Melanocyte of skin (primary cell): ENCODE measurements around the gene OR4D11. TPM values are rescaled to one million over a fixed set of nuclear protein-coding genes. Genes with fewer than 3 reads are reported as not detected.

ENCODE experiments used
- total RNA-seq, 2 donors: library from RNA; depleted of rRNA; stranded (reverse); fragments of >200 nt; gene quantifications; 2 replicates each; pipeline ENCODE4 v1.2.3, GENCODE V29; 2012

OR4D11 gene
- total RNA-seq, result not detected

DNA sequence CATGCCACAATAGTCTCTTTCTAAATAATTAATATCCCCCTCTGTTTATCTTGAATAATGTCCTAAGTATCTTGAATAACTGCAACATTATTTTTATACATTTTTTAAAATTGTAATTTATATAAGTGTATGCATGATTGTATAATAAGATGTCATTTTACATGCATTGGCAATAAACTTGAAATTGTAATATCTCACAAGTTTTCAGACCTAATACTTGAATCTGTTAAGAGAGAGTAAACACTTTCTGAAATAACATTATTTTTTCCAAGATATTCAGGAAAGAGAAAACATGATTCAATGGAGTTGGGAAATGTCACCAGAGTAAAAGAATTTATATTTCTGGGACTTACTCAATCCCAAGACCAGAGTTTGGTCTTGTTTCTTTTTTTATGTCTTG, at the start of gene OR4D11:
TSS of gene OR4D11 (plus strand) at position 301 of the 400 bp plus-strand sequence. CDS start at position 301, 0 bp downstream.

DNA sequence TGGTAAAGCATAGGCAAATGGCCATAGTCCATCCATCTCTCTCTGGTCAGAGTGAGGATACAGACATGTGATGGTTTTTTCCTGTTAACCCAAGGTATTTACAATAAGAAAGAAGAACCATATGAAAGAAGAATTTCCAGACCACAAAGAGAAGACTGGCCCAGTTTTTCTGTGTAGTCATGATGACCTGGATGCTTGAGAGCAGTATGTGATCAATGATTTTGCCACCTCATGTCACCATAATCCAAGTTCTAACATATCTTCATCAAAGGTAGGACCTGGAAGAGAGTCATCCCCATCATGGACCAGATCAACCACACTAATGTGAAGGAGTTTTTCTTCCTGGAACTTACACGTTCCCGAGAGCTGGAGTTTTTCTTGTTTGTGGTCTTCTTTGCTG, 46.7 kb upstream of the OR4D11 start, which contains the start of gene OR4D6:
TSS of gene OR4D6 (plus strand) at position 301 of the 400 bp plus-strand sequence. CDS start at position 301, 0 bp downstream.

DNA sequence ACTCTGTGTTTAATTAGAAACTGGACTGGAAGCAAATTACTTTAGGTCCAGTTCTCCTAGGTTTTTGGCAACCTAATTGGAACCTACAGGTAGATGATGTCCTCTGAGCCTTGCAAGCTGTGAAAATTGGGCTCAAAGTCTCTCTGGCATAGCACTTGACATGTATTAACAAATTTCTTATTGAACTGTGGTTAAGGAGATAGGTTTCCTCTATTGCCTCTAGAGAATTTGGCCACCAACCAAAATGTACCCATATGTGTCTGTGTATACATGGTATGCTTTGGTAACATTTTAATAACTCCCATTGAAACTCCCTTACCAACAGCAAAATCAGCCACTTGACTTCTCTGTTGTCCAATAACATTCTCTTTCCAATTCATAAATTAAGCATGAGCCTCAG, 30.4 kb upstream of the OR4D11 start, which contains the start of gene OR4D10:
TSS of gene OR4D10 (plus strand) at position 301 of the 400 bp plus-strand sequence. CDS start 4,115 bp downstream, outside the sequence.

DNA sequence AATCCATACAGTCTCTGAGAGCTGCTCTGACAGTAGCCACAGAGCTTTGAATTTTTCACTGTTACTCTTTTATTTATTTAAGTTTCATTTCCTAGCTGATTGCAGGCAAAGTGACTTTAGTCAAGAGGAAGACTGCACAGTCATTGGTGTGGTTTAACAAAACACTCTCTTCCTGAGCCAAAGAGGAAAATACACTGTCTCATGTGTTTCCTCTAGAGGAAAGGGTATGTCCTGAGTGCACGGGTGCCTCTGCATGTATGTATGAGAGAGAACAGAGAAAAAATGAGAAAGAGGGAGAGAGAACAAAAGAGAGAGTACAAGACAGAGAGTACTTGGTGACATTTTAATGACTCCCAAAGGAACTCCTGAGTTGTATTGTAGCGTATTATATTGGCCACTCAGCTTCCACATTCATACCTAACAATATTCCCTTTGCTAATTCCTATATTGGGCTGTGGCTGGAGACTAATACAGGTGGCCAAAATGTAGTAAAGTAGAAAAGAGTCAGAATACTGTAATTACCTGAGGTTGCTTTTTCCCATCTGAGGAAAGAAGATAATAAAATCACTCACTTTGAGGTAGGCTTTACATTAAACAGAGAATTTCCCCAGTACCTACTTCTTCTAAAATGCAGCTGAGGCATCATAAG, 7.7 kb downstream of the OR4D11 start, which contains the start of gene OR4D9:
TSS of gene OR4D9 (plus strand) at position 599 of the 649 bp plus-strand sequence. CDS start 3,374 bp downstream, outside the sequence.

Other genes starting within 250 kb of the OR4D11 start
- gene OR5AN1, start 144.7 kb upstream of the OR4D11 start, total RNA-seq, result not detected
- not detected for gene OR5A2, start 77.2 kb upstream of the OR4D11 start, total RNA-seq
- not detected for gene OR5A1, start 67.1 kb upstream of the OR4D11 start, total RNA-seq
- gene OR4D6, start 46.6 kb upstream of the OR4D11 start, total RNA-seq, result not detected
- not detected for gene OR4D10, start 30.3 kb upstream of the OR4D11 start, total RNA-seq
- gene OR4D9, start 8.0 kb downstream of the OR4D11 start, total RNA-seq, result not detected
- gene OSBP, start 112.2 kb downstream of the OR4D11 start, total RNA-seq, result 10 to 100 TPM; 28.3 to 28.9 TPM
- 10 to 100 TPM; 23.1 to 29.6 TPM for gene PATL1, start 165.5 kb downstream of the OR4D11 start, total RNA-seq
- not detected for gene OR10V1, start 210.3 kb downstream of the OR4D11 start, total RNA-seq